Esophagus squamous epithelium (tissue), 4 donors: ENCODE results near the gene RANBP3.

Experiments used
- CTCF ChIP-seq, 6 experiments: fragments of 450-650 bp in 4 of 6; fragments of 200-600 bp in 2 of 6; sonication (generic) in 2 of 6; IDR thresholded peaks; one replicate each; pipeline ENCODE4 v1.5.1; 2016 to 2019; ENCODE audit warnings: antibody characterized with exemption in 6 of 6, mild to moderate bottlenecking in 4 of 6, moderate library complexity in 4 of 6
- POLR2A ChIP-seq, 4 donors: fragments of 450-650 bp; IDR thresholded peaks; one replicate each; pipeline ENCODE4 v1.6.1; 2017; ENCODE audit warnings: antibody characterized with exemption in 4 of 4, mild to moderate bottlenecking in 4 of 4, moderate library complexity in 3 of 4

GRCh38 chr19:5993648-5994358, 15.9 kb upstream of the RANBP3 start:
- TF ChIP-seq CTCF (IDR thresholded peaks at IDR 0.05) (no peak), POLR2A (IDR thresholded peaks at IDR 0.05) (no peak)
